Measurements from ENCODE around the gene ZBP1.

The ZBP1 gene

DNA sequence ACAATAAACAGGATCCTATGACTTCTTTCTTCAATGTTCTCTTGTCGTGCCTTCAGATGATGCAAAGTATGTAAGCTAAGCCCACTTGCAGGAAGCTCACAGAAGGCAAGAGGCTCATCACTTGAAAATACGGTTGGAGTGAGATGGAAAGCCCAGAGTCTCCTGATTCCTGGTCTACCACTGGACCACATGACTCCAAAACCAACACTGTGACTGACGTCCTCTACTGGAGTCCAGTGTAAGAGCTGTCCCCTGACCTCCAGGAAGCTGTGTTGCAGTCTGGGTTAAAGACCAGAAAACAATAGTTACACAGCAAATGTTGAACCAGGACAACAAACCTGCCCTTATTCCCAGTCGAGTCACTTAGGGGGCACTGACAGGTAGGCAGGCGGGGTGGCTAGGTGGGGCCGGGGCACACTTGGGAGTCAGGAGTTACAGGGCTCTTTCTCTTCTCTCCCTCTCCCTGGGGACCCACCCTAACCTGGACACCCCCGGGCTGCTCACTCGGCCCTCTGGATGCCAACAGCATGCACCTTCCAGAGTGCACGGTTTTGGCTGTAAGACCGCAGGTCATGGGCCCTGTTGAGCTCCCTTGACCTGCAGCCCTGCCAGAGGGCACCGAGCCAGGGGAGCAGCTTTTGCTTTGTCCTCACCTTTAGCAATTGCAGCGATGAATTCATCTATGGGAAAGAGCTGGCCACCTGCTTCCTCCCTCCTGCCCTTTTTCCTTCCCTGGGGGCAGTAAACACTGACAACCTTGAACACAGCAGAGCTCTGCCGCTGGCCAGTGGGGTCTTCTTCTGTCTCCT lies 51.9 kb downstream of the ZBP1 start:
- Histone ChIP-seq H3K9me2 (replicated peaks; ENCODE audit: control insufficient read depth, low read length) (no peaks in the 10 kb centered on the region), H3K27ac (ENCODE audit: low read depth, low read length) (no peak overlapping the region), H3K36me3 (ENCODE audit: control insufficient read depth, low read length) (no peaks in the 10 kb centered on the region), H3K79me2 (ENCODE audit: control insufficient read depth, low read length) (no peaks in the 10 kb centered on the region), H3F3A (ENCODE audit: control insufficient read depth, insufficient read depth) (no peaks in the 10 kb centered on the region), H3K4me1 (ENCODE audit: control insufficient read depth, low read length) (no peaks in the 10 kb centered on the region), H3K4me2 (ENCODE audit: low read length) (no peak overlapping the region), H4K20me1 (ENCODE audit: control insufficient read depth, insufficient read depth, low read depth, low read length) (no peaks in the 10 kb centered on the region), H3K4me3 (ENCODE audit: low read length) (no peak overlapping the region), H3K27me3 (ENCODE audit: control insufficient read depth, low read length) (no peaks in the 10 kb centered on the region; the same call in 1 of the 2 replicates), H3K9me3 (ENCODE audit: control insufficient read depth, insufficient read depth, low read length) (no peaks in the 10 kb centered on the region)
- no peak for TF ChIP-seq EZH2phosphoT487 (IDR thresholded peaks at IDR 0.05; ENCODE audit: borderline replicate concordance, low read length)
- TF ChIP-seq, protein P1, sequence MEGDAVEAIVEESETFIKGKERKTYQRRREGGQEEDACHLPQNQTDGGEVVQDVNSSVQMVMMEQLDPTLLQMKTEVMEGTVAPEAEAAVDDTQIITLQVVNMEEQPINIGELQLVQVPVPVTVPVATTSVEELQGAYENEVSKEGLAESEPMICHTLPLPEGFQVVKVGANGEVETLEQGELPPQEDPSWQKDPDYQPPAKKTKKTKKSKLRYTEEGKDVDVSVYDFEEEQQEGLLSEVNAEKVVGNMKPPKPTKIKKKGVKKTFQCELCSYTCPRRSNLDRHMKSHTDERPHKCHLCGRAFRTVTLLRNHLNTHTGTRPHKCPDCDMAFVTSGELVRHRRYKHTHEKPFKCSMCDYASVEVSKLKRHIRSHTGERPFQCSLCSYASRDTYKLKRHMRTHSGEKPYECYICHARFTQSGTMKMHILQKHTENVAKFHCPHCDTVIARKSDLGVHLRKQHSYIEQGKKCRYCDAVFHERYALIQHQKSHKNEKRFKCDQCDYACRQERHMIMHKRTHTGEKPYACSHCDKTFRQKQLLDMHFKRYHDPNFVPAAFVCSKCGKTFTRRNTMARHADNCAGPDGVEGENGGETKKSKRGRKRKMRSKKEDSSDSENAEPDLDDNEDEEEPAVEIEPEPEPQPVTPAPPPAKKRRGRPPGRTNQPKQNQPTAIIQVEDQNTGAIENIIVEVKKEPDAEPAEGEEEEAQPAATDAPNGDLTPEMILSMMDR (IDR thresholded peaks at IDR 0.05; ENCODE audit: low read depth, low read length, poor library complexity, severe bottlenecking) = no peak

DNA sequence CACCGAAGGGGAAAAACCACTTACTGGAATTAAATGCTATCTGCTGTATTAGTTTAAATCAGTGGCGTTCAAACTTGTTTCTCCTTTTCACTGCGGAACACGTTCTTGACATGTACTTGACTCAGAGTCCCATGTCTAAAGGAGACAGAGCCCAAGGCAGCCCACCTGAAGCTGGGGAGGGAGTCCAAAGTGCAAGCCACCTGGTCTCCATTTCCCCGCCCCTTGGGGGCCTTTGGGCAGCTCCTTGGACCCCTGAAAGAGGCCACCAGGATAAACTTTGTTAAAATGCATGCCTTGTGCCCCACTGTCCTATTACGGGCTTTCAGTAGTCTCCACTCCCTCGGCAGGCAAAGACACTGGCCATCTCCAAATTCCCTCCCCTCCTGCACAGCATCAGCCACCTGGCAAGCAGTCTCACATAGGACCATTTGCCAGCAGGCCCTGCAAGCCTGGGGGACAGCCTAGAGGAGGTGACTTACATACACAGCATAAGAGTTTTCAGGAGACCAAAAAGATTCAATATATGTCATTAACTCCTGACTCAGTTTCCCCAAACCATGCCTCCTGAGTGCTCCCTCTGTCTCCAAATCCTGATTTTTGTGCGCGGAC lies 52.7 kb downstream of the ZBP1 start:
- no peaks in the 10 kb centered on the region for H4K20me1 ChIP-seq (ENCODE audit: control insufficient read depth, insufficient read depth, low read depth, low read length)
- no peaks in the 10 kb centered on the region for H3K9me3 ChIP-seq (ENCODE audit: control insufficient read depth, insufficient read depth, low read length)
- no peak overlapping the region for H3K4me3 ChIP-seq (ENCODE audit: low read length)
- no peaks in the 10 kb centered on the region for H3K79me2 ChIP-seq (ENCODE audit: control insufficient read depth, low read length)
- no peaks in the 10 kb centered on the region; the same call in 1 of the 2 replicates for H3K27me3 ChIP-seq (ENCODE audit: control insufficient read depth, low read length)
- no peaks in the 10 kb centered on the region for H3K36me3 ChIP-seq (ENCODE audit: control insufficient read depth, low read length)
- H3K4me2 ChIP-seq (ENCODE audit: low read length) = no peak overlapping the region
- H3K9me2 ChIP-seq (replicated peaks; ENCODE audit: control insufficient read depth, low read length) = no peaks in the 10 kb centered on the region
- no peak overlapping the region for H3K27ac ChIP-seq (ENCODE audit: low read depth, low read length)
- TF ChIP-seq, protein P1 (IDR thresholded peaks at IDR 0.05; ENCODE audit: low read depth, low read length, poor library complexity, severe bottlenecking) = no peak
- TF ChIP-seq EZH2phosphoT487 (IDR thresholded peaks at IDR 0.05; ENCODE audit: borderline replicate concordance, low read length) = no peak
- no peaks in the 10 kb centered on the region for H3F3A ChIP-seq (ENCODE audit: control insufficient read depth, insufficient read depth)
- no peaks in the 10 kb centered on the region for H3K4me1 ChIP-seq (ENCODE audit: control insufficient read depth, low read length)

DNA sequence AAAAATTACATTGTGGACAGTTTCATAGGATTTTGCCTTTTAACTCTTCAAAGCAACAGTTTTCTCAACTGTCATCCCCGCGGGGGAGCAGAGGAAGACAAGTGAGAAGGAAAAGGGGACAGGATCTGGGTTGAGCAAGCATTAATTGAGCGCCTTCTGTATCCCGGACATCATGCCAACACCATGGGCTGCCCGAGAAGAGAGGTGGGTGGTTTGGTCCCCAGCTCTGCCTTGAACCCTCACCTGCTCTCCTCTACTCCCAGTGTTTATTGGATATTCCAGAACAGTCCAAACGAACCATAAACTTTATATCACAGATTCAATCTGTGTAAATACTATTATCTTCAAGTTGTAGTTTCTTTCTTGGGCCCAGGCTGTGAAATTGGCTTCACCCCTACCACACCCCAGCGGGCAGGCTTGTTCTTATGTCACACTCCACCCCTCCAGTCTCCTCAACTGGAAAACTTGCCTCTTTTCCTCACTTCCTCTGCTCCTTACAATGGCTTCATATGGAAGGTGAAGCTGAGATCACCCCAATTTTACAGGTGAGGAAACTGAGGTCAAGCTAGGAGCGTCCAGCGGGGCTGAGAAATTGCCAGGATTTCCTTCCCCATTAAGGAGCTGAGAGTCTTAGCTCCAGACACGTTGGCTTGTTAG lies 53.3 kb downstream of the ZBP1 start:
- Histone ChIP-seq H3F3A (ENCODE audit: control insufficient read depth, insufficient read depth) (no peaks in the 10 kb centered on the region), H3K9me2 (replicated peaks; ENCODE audit: control insufficient read depth, low read length) (no peaks in the 10 kb centered on the region), H4K20me1 (ENCODE audit: control insufficient read depth, insufficient read depth, low read depth, low read length) (no peaks in the 10 kb centered on the region), H3K79me2 (ENCODE audit: control insufficient read depth, low read length) (no peaks in the 10 kb centered on the region), H3K36me3 (ENCODE audit: control insufficient read depth, low read length) (no peaks in the 10 kb centered on the region), H3K4me3 (ENCODE audit: low read length) (no peak overlapping the region), H3K4me1 (ENCODE audit: control insufficient read depth, low read length) (no peaks in the 10 kb centered on the region), H3K4me2 (ENCODE audit: low read length) (no peak overlapping the region), H3K9me3 (ENCODE audit: control insufficient read depth, insufficient read depth, low read length) (no peaks in the 10 kb centered on the region), H3K27ac (ENCODE audit: low read depth, low read length) (no peak overlapping the region), H3K27me3 (ENCODE audit: control insufficient read depth, low read length) (no peaks in the 10 kb centered on the region; the same call in 1 of the 2 replicates)
- TF ChIP-seq, protein P1 (IDR thresholded peaks at IDR 0.05; ENCODE audit: low read depth, low read length, poor library complexity, severe bottlenecking) = no peak
- no peak for TF ChIP-seq EZH2phosphoT487 (IDR thresholded peaks at IDR 0.05; ENCODE audit: borderline replicate concordance, low read length)
